K562 (cell line): ENCODE data around the gene CLDN7. TPM values are rescaled to one million over a fixed set of nuclear protein-coding genes. Genes with fewer than 3 reads are reported as not detected.
A peak's percentile ranks its signal among the peaks of the same experiment; 100 is the strongest.

Experiments used
- BCLAF1 ChIP-seq, 2 experiments: fragments of 450-650 bp in 1 of 2; IDR thresholded peaks; 2 replicates each; pipeline ENCODE4 v1.6.1; 2011 to 2017; ENCODE audit warnings: low read depth in 2 of 2, antibody characterized with exemption in 1 of 2, borderline replicate concordance in 1 of 2, low read length in 1 of 2, mild to moderate bottlenecking in 1 of 2, mixed read lengths in 1 of 2; ENCODE audit not compliant: control insufficient read depth in 1 of 2
- BHLHE40 ChIP-seq: IDR thresholded peaks from 2 replicates; pipeline ENCODE4 v1.6.1; 2011; ENCODE audit warnings: low read length, improper control_type of control experiment
- CLOCK ChIP-seq: fragments of 250-450 bp; sonication (Bioruptor Pico); IDR thresholded peaks from 2 replicates; pipeline ENCODE4 v1.4.0; 2020; ENCODE audit warnings: mild to moderate bottlenecking, moderate library complexity, borderline replicate concordance
- FOXP1 ChIP-seq: sonication (generic); formaldehyde crosslinking; IDR thresholded peaks from 2 replicates; pipeline ENCODE4 v1.8.0; 2022; ENCODE audit warnings: mild to moderate bottlenecking, missing genetic modification reagents
- FOXP4 ChIP-seq: sonication (generic); formaldehyde crosslinking; IDR thresholded peaks from 2 replicates; pipeline ENCODE4 v1.8.0; 2022; ENCODE audit warnings: mild to moderate bottlenecking, missing genetic modification reagents, borderline replicate concordance
- GTF3C2 ChIP-seq: IDR thresholded peaks from 3 replicates; pipeline ENCODE4 v1.6.1; 2011; ENCODE audit warnings: borderline replicate concordance, mild to moderate bottlenecking, moderate library complexity; ENCODE audit not compliant: insufficient read length; ENCODE audit errors: extremely low read depth
- ILK ChIP-seq: fragments of 450-650 bp; IDR thresholded peaks from 2 replicates; pipeline ENCODE4 v1.6.1; 2016; ENCODE audit warnings: missing genetic modification characterization, low read depth, mild to moderate bottlenecking, missing compliant biosample characterization, moderate library complexity, borderline replicate concordance
- MITF ChIP-seq: IDR thresholded peaks from 2 replicates; pipeline ENCODE4 v1.6.1; 2014; ENCODE audit warnings: antibody characterized with exemption
- SIN3A ChIP-seq, 2 experiments: fragments of 150-350 bp in 1 of 2; IDR thresholded peaks; 2 replicates each; pipeline ENCODE4 v1.6.1; 2011 to 2016; ENCODE audit warnings: borderline replicate concordance in 2 of 2, low read depth in 2 of 2, low read length in 2 of 2, mild to moderate bottlenecking in 2 of 2, moderate library complexity in 2 of 2; ENCODE audit not compliant: control insufficient read depth in 1 of 2
- STAG1 ChIP-seq: sonication (generic); formaldehyde crosslinking; IDR thresholded peaks from 2 replicates; pipeline ENCODE4 v1.5.0; 2020; ENCODE audit warnings: missing genetic modification reagents, borderline replicate concordance
- ZNF830 ChIP-seq: fragments of 250-450 bp; sonication (Bioruptor Pico); IDR thresholded peaks from 2 replicates; pipeline ENCODE4 v1.5.0; 2021; ENCODE audit warnings: mild to moderate bottlenecking
- polyA plus RNA-seq, 8 experiments: library from polyadenylated mRNA; depleted of rRNA in 4 of 8; stranded (reverse) in 5 of 8; unstranded in 3 of 8; fragments of >200 nt; fragmentation: Nextera tagmentation in 2 of 8; fragmentation: Illumina TruSeq in 1 of 8; extraction: Ambion mirVana in 2 of 8; extraction: Trizol in 1 of 8; gene quantifications; 2 replicates each; pipeline versions ENCODE4 v1.2.1 to v1.2.3, GENCODE V29; 2011 to 2014; ENCODE audit warnings: inconsistent platforms in 1 of 8, missing spikeins in 1 of 8
- total RNA-seq, 7 experiments: library from RNA; depleted of rRNA in 6 of 7; stranded (reverse); fragments of >200 nt in 6 of 7; fragmentation: Illumina TruSeq in 2 of 7; extraction: Trizol in 2 of 7; gene quantifications; 2 replicates each; pipeline versions ENCODE4 v1.2.1 to v1.2.3, GENCODE V29; 2011 to 2021; ENCODE audit warnings: low replicate concordance in 1 of 7

The CLDN7 gene
- total and polyA plus RNA-seq, 9 of the 15 experiments (the other 6 are each of a cell fraction or from before 2014, with no cell fraction given): 2.2 to 14.5 (median 7.6) TPM

- no peak for TF ChIP-seq GTF3C2
- TF ChIP-seq STAG1 (CRISPR knock-in tag): no peak
- 0 out of 2 replicates have a peak, but pooled peaks have one; percentile 58 for TF ChIP-seq FOXP1 (CRISPR knock-in tag)
- TF ChIP-seq MITF: no peak
- peak in 1 of 2 experiments; percentile 61; a peak in 1 of 4 replicates for TF ChIP-seq SIN3A (IDR thresholded peaks at IDR 0.05; ENCODE audit: borderline replicate concordance in 2 of 2, control insufficient read depth in 1 of 2, low read depth in 2 of 2, low read length in 2 of 2)
- 0 out of 2 replicates have a peak, but pooled peaks have one; percentile 8 for TF ChIP-seq BHLHE40
- no peak for TF ChIP-seq FOXP4 (CRISPR knock-in tag)
- TF ChIP-seq ZNF830: no peak
- TF ChIP-seq ILK (tag): no peak
- no peak for TF ChIP-seq CLOCK
- no peak for TF ChIP-seq BCLAF1 (IDR thresholded peaks at IDR 0.05; ENCODE audit: borderline replicate concordance in 1 of 2, control insufficient read depth in 1 of 2, low read depth in 2 of 2, low read length in 1 of 2)
Observed at GRCh38 chr17:7241783-7242716, 20.2 kb downstream of the CLDN7 start, which contains the start of gene GABARAP (continued).
